Trophoblast cell (in vitro differentiated cells and primary cell): ENCODE results near the gene ASB8.
A peak's percentile ranks its signal among the peaks of the same experiment; 100 is the strongest.

ENCODE experiments used
- DNase-seq, 2 donors: peaks; one replicate each; pipeline ENCODE4 v3.0.0-alpha.2; 2016
- H2AFZ ChIP-seq: 2 replicates; pipeline ENCODE4 v1.6.1; 2013; ENCODE audit warnings: low read length, moderate library complexity, mild to moderate bottlenecking; ENCODE audit not compliant: insufficient read depth, poor library complexity
- H2AK5ac ChIP-seq: 2 replicates; pipeline ENCODE4 v1.6.1; 2013; ENCODE audit warnings: mild to moderate bottlenecking, low read length
- H2BK120ac ChIP-seq: 2 replicates; pipeline ENCODE4 v1.6.1; 2013; ENCODE audit warnings: low read length, mild to moderate bottlenecking, moderate library complexity; ENCODE audit not compliant: insufficient read depth, poor library complexity
- H2BK12ac ChIP-seq: 2 replicates; pipeline ENCODE4 v1.6.1; 2013; ENCODE audit warnings: mild to moderate bottlenecking, low read length, moderate library complexity
- H2BK5ac ChIP-seq: 2 replicates; pipeline ENCODE4 v1.6.1; 2013; ENCODE audit warnings: low read length, low read depth, moderate library complexity, mild to moderate bottlenecking; ENCODE audit not compliant: poor library complexity
- H3K14ac ChIP-seq: 2 replicates; pipeline ENCODE4 v1.6.1; 2013; ENCODE audit warnings: mild to moderate bottlenecking, low read length
- H3K18ac ChIP-seq: 2 replicates; pipeline ENCODE4 v1.6.1; 2013; ENCODE audit warnings: mild to moderate bottlenecking, low read length
- H3K23ac ChIP-seq: 2 replicates; pipeline ENCODE4 v1.6.1; 2013; ENCODE audit warnings: low read length
- H3K27ac ChIP-seq: 2 replicates; pipeline ENCODE4 v1.5.1; 2013; ENCODE audit warnings: low read depth, mild to moderate bottlenecking, inconsistent platforms, low read length, moderate library complexity
- H3K27me3 ChIP-seq: 2 replicates; pipeline ENCODE4 v1.6.1; 2013; ENCODE audit warnings: inconsistent platforms, mild to moderate bottlenecking, low read length, moderate library complexity; ENCODE audit not compliant: insufficient read depth
- H3K36me3 ChIP-seq, 2 experiments: 1 replicate in 1 of 2; 2 replicates in 1 of 2; pipeline ENCODE4 v1.6.1; 2013; ENCODE audit warnings: low read length in 2 of 2, mild to moderate bottlenecking in 2 of 2, moderate library complexity in 1 of 2; ENCODE audit not compliant: insufficient read depth in 2 of 2, control insufficient read depth in 1 of 2
- H3K4ac ChIP-seq: 2 replicates; pipeline ENCODE4 v1.6.1; 2013; ENCODE audit warnings: low read depth, mild to moderate bottlenecking, low read length, moderate library complexity
- H3K4me1 ChIP-seq, 2 experiments: 1 replicate in 1 of 2; 2 replicates in 1 of 2; pipeline ENCODE4 v1.6.1; 2013; ENCODE audit warnings: low read length in 2 of 2, mild to moderate bottlenecking in 2 of 2, moderate library complexity in 1 of 2; ENCODE audit not compliant: insufficient read depth in 2 of 2, control insufficient read depth in 1 of 2
- H3K4me2 ChIP-seq: 2 replicates; pipeline ENCODE4 v1.6.1; 2013; ENCODE audit warnings: inconsistent platforms, mild to moderate bottlenecking, low read length, moderate library complexity
- H3K4me3 ChIP-seq: 2 replicates; pipeline ENCODE4 v1.5.1; 2013; ENCODE audit warnings: mild to moderate bottlenecking, low read depth, low read length, inconsistent platforms
- H3K79me1 ChIP-seq: one replicate; pipeline ENCODE4 v1.6.1; 2013; ENCODE audit warnings: low read length
- H3K79me2 ChIP-seq: 2 replicates; pipeline ENCODE4 v1.6.1; 2013; ENCODE audit warnings: low read length, mild to moderate bottlenecking; ENCODE audit not compliant: control insufficient read depth, insufficient read depth, poor library complexity
- H3K9ac ChIP-seq: 2 replicates; pipeline ENCODE4 v1.6.1; 2013; ENCODE audit warnings: mild to moderate bottlenecking, low read length
- H3K9me3 ChIP-seq: 2 replicates; pipeline ENCODE4 v1.6.1; 2013; ENCODE audit warnings: low read depth, mild to moderate bottlenecking, control low read depth, inconsistent platforms, low read length; ENCODE audit not compliant: insufficient read depth
- H4K12ac ChIP-seq: 2 replicates; pipeline ENCODE4 v1.6.1; 2013; ENCODE audit warnings: low read depth, mild to moderate bottlenecking, low read length, moderate library complexity
- H4K8ac ChIP-seq: 2 replicates; pipeline ENCODE4 v1.6.1; 2013; ENCODE audit warnings: low read depth, mild to moderate bottlenecking, low read length, moderate library complexity
- H4K91ac ChIP-seq: one replicate; pipeline ENCODE4 v1.6.1; 2013; ENCODE audit warnings: low read depth, mild to moderate bottlenecking, low read length, moderate library complexity
- WGBS: extraction: QIAGEN DNeasy Blood & Tissue Kit; methylation state at CpG from one replicate; pipeline ENCODE4 v1.1.7; 2013; ENCODE audit warnings: missing lambda C conversion rate; ENCODE audit not compliant: insufficient read length, insufficient coverage; ENCODE audit errors: extremely low coverage; 5-methylcytosine and 5-hydroxymethylcytosine counted together

Gene ASB8

DNA sequence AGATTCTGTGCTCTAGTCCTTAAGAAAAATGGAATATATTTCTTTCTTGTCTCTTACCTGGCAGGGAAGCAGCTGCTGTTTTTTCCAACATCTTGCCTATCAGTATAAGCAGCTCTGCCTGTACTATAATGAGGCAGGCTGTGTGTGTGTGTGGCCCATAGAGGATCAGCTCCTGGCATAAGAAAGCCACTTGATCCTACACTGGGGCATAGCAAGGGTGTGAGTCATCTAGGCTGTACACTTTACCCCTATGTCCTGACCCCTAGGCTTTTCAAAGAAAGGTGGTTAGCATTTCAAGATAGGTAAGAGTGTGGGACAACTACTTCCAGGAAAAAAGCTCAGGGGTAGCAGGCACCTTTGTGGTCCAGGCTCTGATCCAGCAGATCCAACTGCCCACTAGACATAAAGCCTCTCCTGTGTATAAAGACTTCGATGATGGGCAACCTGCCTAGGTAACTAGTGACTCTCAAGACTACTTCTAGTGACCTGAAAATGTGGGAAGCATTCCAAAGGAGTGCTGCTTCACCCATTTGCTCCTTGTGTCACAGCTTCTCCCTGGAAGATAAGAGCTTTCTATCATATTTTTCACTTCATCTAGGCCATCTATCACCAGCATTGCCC lies 46.5 kb downstream of the ASB8 start:
- no peak overlapping the region for H4K8ac ChIP-seq
- H3K14ac ChIP-seq, result no peak overlapping the region
- no peak overlapping the region for H3K4me2 ChIP-seq
- H2BK12ac ChIP-seq, result no peak overlapping the region
- peak overlapping the region; percentile 18 for H3K23ac ChIP-seq
- peak; percentile 36 to 66 for DNase-seq
- peaks cover 5% of the 10 kb centered on the region for H3K79me1 ChIP-seq
- no peak overlapping the region for H3K18ac ChIP-seq
- H3K9me3 ChIP-seq, result no peaks in the 10 kb centered on the region
- no peak overlapping the region for H3K4me3 ChIP-seq
- H3K4ac ChIP-seq, result no peak overlapping the region
- H3K9ac ChIP-seq, result no peak overlapping the region
- no peak overlapping the region for H2AK5ac ChIP-seq
- no CpG with 5 or more reads among the region's 1 CpG for WGBS
- H4K12ac ChIP-seq, result no peak overlapping the region
- H2BK5ac ChIP-seq, result no peak overlapping the region
- no peaks in the 10 kb centered on the region for H3K36me3 ChIP-seq
- no peak overlapping the region for H3K27ac ChIP-seq
- H3K27me3 ChIP-seq, result peaks cover 2% of the 10 kb centered on the region
- no peak overlapping the region for H2AFZ ChIP-seq
- no peak overlapping the region for H4K91ac ChIP-seq
- peaks cover 5% of the 10 kb centered on the region in 2 experiments for H3K4me1 ChIP-seq
- H3K79me2 ChIP-seq, result peaks cover 3% of the 10 kb centered on the region
- no peak overlapping the region for H2BK120ac ChIP-seq

GRCh38 chr12:48109424-48109823 lies 47.9 kb downstream of the ASB8 start:
- no peak for DNase-seq
- peaks cover 10% of the 10 kb centered on the region for H3K79me1 ChIP-seq
- H4K12ac ChIP-seq, result no peak overlapping the region
- H3K27ac ChIP-seq, result no peak overlapping the region
- peaks cover 6% of the 10 kb centered on the region for H3K79me2 ChIP-seq
- no peak overlapping the region for H2BK12ac ChIP-seq
- no peak overlapping the region for H4K8ac ChIP-seq
- H3K14ac ChIP-seq, result no peak overlapping the region
- H2BK120ac ChIP-seq, result no peak overlapping the region
- H3K9me3 ChIP-seq, result no peaks in the 10 kb centered on the region
- peaks cover 7% of the 10 kb centered on the region in 2 experiments for H3K4me1 ChIP-seq
- H4K91ac ChIP-seq, result no peak overlapping the region
- no peak overlapping the region for H3K4me2 ChIP-seq
- no peak overlapping the region for H3K4me3 ChIP-seq
- no peak overlapping the region for H2AFZ ChIP-seq
- H3K23ac ChIP-seq, result no peak overlapping the region
- H3K27me3 ChIP-seq, result peaks cover 2% of the 10 kb centered on the region
- no peak overlapping the region for H3K18ac ChIP-seq
- no peak overlapping the region for H3K9ac ChIP-seq
- H2AK5ac ChIP-seq, result no peak overlapping the region
- no peaks in the 10 kb centered on the region for H3K36me3 ChIP-seq
- no peak overlapping the region for H2BK5ac ChIP-seq
- no peak overlapping the region for H3K4ac ChIP-seq

DNA sequence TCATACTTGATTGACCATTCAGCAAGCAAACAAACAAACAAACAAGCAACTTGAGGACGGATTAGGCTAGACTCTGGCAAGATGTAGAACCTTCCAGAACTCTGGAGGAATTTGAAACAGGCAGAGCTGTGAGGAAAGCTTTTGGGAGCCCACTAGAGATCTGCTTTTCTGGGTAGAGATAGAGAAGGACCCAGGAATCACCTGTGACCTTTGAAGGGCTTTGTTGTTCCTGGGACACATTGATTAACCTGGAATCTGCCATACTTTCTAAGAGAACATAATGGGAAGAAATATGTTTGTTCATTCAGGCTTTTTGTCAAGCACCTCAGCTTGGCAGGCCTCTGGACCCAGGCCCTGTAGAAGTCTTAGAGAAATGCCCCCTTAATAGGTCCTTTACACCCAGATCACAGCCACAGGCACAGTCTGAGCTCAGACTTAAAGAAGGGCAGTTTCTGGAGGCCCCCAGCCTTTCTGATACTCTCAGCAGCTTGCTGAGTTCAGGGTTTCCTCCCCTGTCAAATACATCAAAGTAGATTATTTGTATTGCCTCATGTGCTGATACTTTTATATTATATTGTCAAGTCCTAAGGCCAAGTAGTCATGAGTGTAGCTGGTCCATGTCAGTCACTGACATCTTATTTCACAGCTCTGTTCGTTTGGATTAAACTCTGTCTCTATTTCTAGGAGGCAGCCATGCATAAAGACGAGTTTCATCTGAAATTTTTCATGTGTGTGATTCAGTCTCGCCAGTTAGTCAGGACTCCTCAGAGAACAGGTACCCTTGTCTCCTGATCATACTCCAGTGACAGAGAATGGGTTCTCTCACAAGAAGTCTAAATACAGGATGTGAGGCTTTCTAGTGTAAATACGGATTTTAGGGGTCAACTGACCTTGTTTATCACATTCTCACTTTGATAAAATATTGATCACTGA lies 50.4 kb downstream of the ASB8 start:
- no peak for DNase-seq
- no peak overlapping the region for H3K14ac ChIP-seq
- no peak overlapping the region for H2AFZ ChIP-seq
- H3K36me3 ChIP-seq, result no peaks in the 10 kb centered on the region
- no peak overlapping the region for H3K9ac ChIP-seq
- H3K27me3 ChIP-seq, result peaks cover 2% of the 10 kb centered on the region
- no peak overlapping the region for H2BK12ac ChIP-seq
- H3K79me2 ChIP-seq, result peaks cover 6% of the 10 kb centered on the region
- no peak overlapping the region for H3K4ac ChIP-seq
- H3K18ac ChIP-seq, result no peak overlapping the region
- no peak overlapping the region for H3K4me3 ChIP-seq
- H2BK5ac ChIP-seq, result no peak overlapping the region
- H2AK5ac ChIP-seq, result no peak overlapping the region
- no peak overlapping the region for H4K12ac ChIP-seq
- H3K27ac ChIP-seq, result no peak overlapping the region
- no CpG with 5 or more reads among the region's 5 CpGs for WGBS
- H3K79me1 ChIP-seq, result peaks cover 10% of the 10 kb centered on the region
- peaks cover 8% of the 10 kb centered on the region in 2 experiments for H3K4me1 ChIP-seq
- H2BK120ac ChIP-seq, result no peak overlapping the region
- peak overlapping the region; percentile 95 for H4K8ac ChIP-seq
- H3K9me3 ChIP-seq, result no peaks in the 10 kb centered on the region
- H3K23ac ChIP-seq, result no peak overlapping the region
- H4K91ac ChIP-seq, result no peak overlapping the region
- H3K4me2 ChIP-seq, result peak overlapping the region; percentile 90

GRCh38 chr12:48105867-48106680 lies 51.2 kb downstream of the ASB8 start, which contains the start of gene SENP1:
Gene SENP1 (minus strand): TSS chr12:48106079. CDS start chr12:48101472, 4,607 bp downstream.
- H3K9me3 ChIP-seq, result no peaks in the 10 kb centered on the region
- H4K91ac ChIP-seq, result peak within 1 kb of the TSS; percentile 90
- peaks cover 10% of the 10 kb centered on the region for H3K79me1 ChIP-seq
- H4K12ac ChIP-seq, result peak within 1 kb of the TSS; percentile 84
- DNase-seq, result peak; percentile 78 to 84
- peaks cover 2% of the 10 kb centered on the region for H3K27me3 ChIP-seq
- WGBS, result no CpG with 5 or more reads among the region's 53 CpGs
- H3K4ac ChIP-seq, result peak within 1 kb of the TSS; percentile 82
- peak within 1 kb of the TSS; percentile 91 for H3K27ac ChIP-seq
- no peaks in the 10 kb centered on the region for H3K36me3 ChIP-seq
- no peak within 1 kb of the TSS for H2BK12ac ChIP-seq
- H3K4me2 ChIP-seq, result peak within 1 kb of the TSS; percentile 90
- peak within 1 kb of the TSS; percentile 84 for H2AFZ ChIP-seq
- H3K14ac ChIP-seq, result peak within 1 kb of the TSS; percentile 88
- H3K18ac ChIP-seq, result peak within 1 kb of the TSS; percentile 95
- peaks cover 6% of the 10 kb centered on the region for H3K79me2 ChIP-seq
- peak within 1 kb of the TSS; percentile 90 for H3K9ac ChIP-seq
- H3K4me1 ChIP-seq, result peaks cover 8% of the 10 kb centered on the region in 2 experiments
- no peak within 1 kb of the TSS for H3K23ac ChIP-seq
- peak within 1 kb of the TSS; percentile 73 for H2BK5ac ChIP-seq
- peak within 1 kb of the TSS; percentile 78 for H2BK120ac ChIP-seq
- H3K4me3 ChIP-seq, result peak within 1 kb of the TSS; percentile 96
- H4K8ac ChIP-seq, result peak within 1 kb of the TSS; percentile 95
- H2AK5ac ChIP-seq, result no peak within 1 kb of the TSS
